GM23338 (cell line): Measurements from ENCODE around the gene MEP1A. TPM values are rescaled to one million over a fixed set of nuclear protein-coding genes. Genes with fewer than 3 reads are reported as not detected.

Experiments used
- ATAC-seq: fragments of 200-7000 bp; cut with Tn5 transposase; 3 replicates; pipeline ENCODE4 v1.9.1; 2020
- DNase-seq: peaks from one replicate; pipeline ENCODE4 v3.0.0-alpha.2; 2015; ENCODE audit warnings: low spot score
- H2AFZ ChIP-seq: fragments of 200-600 bp; sonication (generic); 2 replicates; pipeline ENCODE4 v1.8.0; 2016; ENCODE audit warnings: antibody characterized with exemption, mild to moderate bottlenecking, moderate library complexity
- H3F3A ChIP-seq: fragments of 200-600 bp; sonication (generic); replicated peaks from 2 replicates; pipeline ENCODE4 v1.8.0; 2017; ENCODE audit warnings: antibody characterized with exemption, mixed run types, low read depth
- H3K27ac ChIP-seq: fragments of 200-600 bp; sonication (generic); 2 replicates; pipeline ENCODE4 v1.6.1; 2016; ENCODE audit warnings: low read depth
- H3K27me3 ChIP-seq: fragments of 200-600 bp; sonication (generic); 2 replicates; pipeline ENCODE4 v1.8.0; 2016; ENCODE audit warnings: mild to moderate bottlenecking, mixed run types, moderate library complexity; ENCODE audit not compliant: insufficient read depth
- H3K36me3 ChIP-seq: fragments of 200-600 bp; sonication (generic); 2 replicates; pipeline ENCODE4 v1.8.0; 2016; ENCODE audit warnings: mild to moderate bottlenecking; ENCODE audit not compliant: insufficient read depth
- H3K4me1 ChIP-seq: fragments of 200-600 bp; sonication (generic); 2 replicates; pipeline ENCODE4 v1.8.0; 2016; ENCODE audit warnings: mild to moderate bottlenecking, moderate library complexity; ENCODE audit not compliant: insufficient read depth
- H3K4me2 ChIP-seq: fragments of 200-600 bp; sonication (generic); 2 replicates; pipeline ENCODE4 v1.7.1; 2017; ENCODE audit warnings: mixed run types
- H3K4me3 ChIP-seq: fragments of 200-600 bp; sonication (generic); 2 replicates; pipeline ENCODE4 v1.6.1; 2016; ENCODE audit warnings: mixed run types
- H3K79me2 ChIP-seq: fragments of 200-600 bp; sonication (generic); replicated peaks from 2 replicates; pipeline ENCODE4 v1.8.0; 2017; ENCODE audit warnings: mild to moderate bottlenecking; ENCODE audit not compliant: insufficient read depth
- H3K9me2 ChIP-seq: fragments of 200-600 bp; sonication (generic); 2 replicates; pipeline ENCODE4 v1.8.0; 2017; ENCODE audit not compliant: insufficient read depth
- H4K20me1 ChIP-seq: fragments of 200-600 bp; sonication (generic); replicated peaks from 2 replicates; pipeline ENCODE4 v1.8.0; 2017; ENCODE audit warnings: mild to moderate bottlenecking; ENCODE audit not compliant: insufficient read depth
- H3K27ac Mint-ChIP-seq: 2 replicates; pipeline ENCODE4 v1.8.0; 2020; ENCODE audit warnings: inconsistent platforms, mild to moderate bottlenecking, moderate library complexity, mixed read lengths
- H3K27me3 Mint-ChIP-seq: 3 replicates; pipeline ENCODE4 v1.8.0; 2022; ENCODE audit warnings: low read depth, mild to moderate bottlenecking, moderate library complexity, mixed read lengths, inconsistent platforms; ENCODE audit not compliant: insufficient read depth, poor library complexity
- H3K36me3 Mint-ChIP-seq: 3 replicates; pipeline ENCODE4 v1.8.0; 2021; ENCODE audit warnings: low read depth, mild to moderate bottlenecking, inconsistent platforms, moderate library complexity, mixed read lengths
- H3K4me1 Mint-ChIP-seq: 3 replicates; pipeline ENCODE4 v1.8.0; 2020; ENCODE audit warnings: mild to moderate bottlenecking, inconsistent platforms, mixed read lengths
- H3K4me3 Mint-ChIP-seq: 3 replicates; pipeline ENCODE4 v1.8.0; 2021; ENCODE audit warnings: moderate library complexity, mild to moderate bottlenecking, inconsistent platforms, mixed read lengths
- H3K9me3 Mint-ChIP-seq: 3 replicates; pipeline ENCODE4 v1.8.0; 2020; ENCODE audit warnings: moderate library complexity, mild to moderate bottlenecking, inconsistent platforms, mixed read lengths
- CTCF ChIP-seq, 2 experiments: fragments of 200-600 bp in 1 of 2; sonication (generic) in 1 of 2; conservative IDR thresholded peaks; 2 replicates each; pipeline versions ENCODE4 v1.5.1 to v1.6.1; 2016 to 2017; ENCODE audit warnings: antibody characterized with exemption in 2 of 2, low read depth in 2 of 2, mild to moderate bottlenecking in 2 of 2, moderate library complexity in 1 of 2
- ETS1 ChIP-seq: IDR thresholded peaks from 2 replicates; pipeline ENCODE4 v1.6.1; 2016; ENCODE audit warnings: antibody characterized with exemption
- EZH2 ChIP-seq: fragments of 200-600 bp; sonication (generic); IDR thresholded peaks from one replicate; pipeline ENCODE4 v1.8.0; 2017; ENCODE audit warnings: antibody characterized with exemption, mild to moderate bottlenecking, low read depth; ENCODE audit not compliant: unreplicated experiment
- EZH2phosphoT487 ChIP-seq: fragments of 200-600 bp; sonication (generic); IDR thresholded peaks from one replicate; pipeline ENCODE4 v1.8.1; 2018; ENCODE audit warnings: antibody characterized with exemption; ENCODE audit not compliant: unreplicated experiment
- ZNF114 ChIP-seq: fragments of 250-450 bp; sonication (Bioruptor Pico); IDR thresholded peaks from 2 replicates; pipeline ENCODE4 v1.5.0; 2020; ENCODE audit warnings: mild to moderate bottlenecking, moderate library complexity
- ZNF331 ChIP-seq: fragments of 250-450 bp; sonication (Bioruptor Pico); IDR thresholded peaks from 2 replicates; pipeline ENCODE4 v1.5.0; 2020; ENCODE audit warnings: low read depth, mild to moderate bottlenecking, moderate library complexity
- ZNF462 ChIP-seq: fragments of 250-450 bp; sonication (Bioruptor Pico); IDR thresholded peaks from 2 replicates; pipeline ENCODE4 v1.5.0; 2020; ENCODE audit warnings: mild to moderate bottlenecking, moderate library complexity
- polyA plus RNA-seq: library from polyadenylated mRNA; unstranded; fragments of >200 nt; fragmentation: Nextera tagmentation; extraction: Ambion mirVana; gene quantifications from 2 replicates; pipeline ENCODE4 v1.2.1, GENCODE V29; 2016
- total RNA-seq: library from RNA; depleted of rRNA; stranded (reverse); fragments of >200 nt; shearing (Covaris generic); gene quantifications from 2 replicates; pipeline ENCODE4 v1.2.3, GENCODE V29; 2014

The MEP1A gene
- total and polyA plus RNA-seq, 2 experiments from 2014 or later, result not detected

GRCh38 chr6:46879003-46879402 lies 85.8 kb downstream of the MEP1A start (continued):
- TF ChIP-seq ZNF462, result no peak
- TF ChIP-seq ZNF331 (CRISPR knock-in tag), result no peak

DNA sequence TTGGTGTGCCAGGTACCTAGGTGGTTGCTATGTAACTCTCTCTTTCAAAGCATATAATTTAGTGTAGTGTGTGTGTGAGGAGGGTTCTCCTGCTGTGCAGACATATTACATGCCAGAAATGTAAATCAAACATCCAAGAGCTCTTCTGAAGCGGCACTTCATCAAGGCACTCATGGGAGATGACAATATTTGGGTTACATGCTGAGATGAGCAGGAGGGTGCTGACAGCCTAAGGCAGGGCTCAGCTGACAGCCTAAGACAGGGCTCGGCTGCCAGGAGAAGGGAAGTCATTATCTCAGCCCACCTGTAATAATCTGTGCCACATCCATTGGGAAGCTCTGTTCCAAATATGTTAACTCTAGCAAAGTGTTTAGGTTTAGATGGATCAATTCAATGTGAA lies 89.5 kb downstream of the MEP1A start:
- no peak overlapping the region for H2AFZ ChIP-seq
- no peaks in the 10 kb centered on the region for H3K27me3 Mint-ChIP-seq
- no peaks in the 10 kb centered on the region for H4K20me1 ChIP-seq
- H3K4me3 Mint-ChIP-seq, result no peak overlapping the region
- TF ChIP-seq EZH2 (no peak), ZNF114 (no peak), EZH2phosphoT487 (no peak), ETS1 (no peak), CTCF (conservative IDR thresholded peaks at IDR 0.05; ENCODE audit: low read depth in 2 of 2) (no peak)
- H3K9me2 ChIP-seq, result peaks cover 9% of the 10 kb centered on the region; the same call in 1 of the 2 replicates
- no peaks in the 10 kb centered on the region for H3K4me1 ChIP-seq
- DNase-seq (no peak), ATAC-seq (no peak)
- no peak overlapping the region for H3K27ac Mint-ChIP-seq
- H3K36me3 ChIP-seq, result no peaks in the 10 kb centered on the region
- H3K4me2 ChIP-seq, result no peak overlapping the region
- H3K9me3 Mint-ChIP-seq, result no peaks in the 10 kb centered on the region
- no peak overlapping the region for H3K27ac ChIP-seq
- no peaks in the 10 kb centered on the region for H3K4me1 Mint-ChIP-seq
- no peaks in the 10 kb centered on the region for H3K36me3 Mint-ChIP-seq
- H3F3A ChIP-seq, result no peaks in the 10 kb centered on the region
- H3K4me3 ChIP-seq, result no peak overlapping the region
- no peaks in the 10 kb centered on the region for H3K79me2 ChIP-seq
- H3K27me3 ChIP-seq, result no peaks in the 10 kb centered on the region
